Measurements from ENCODE around the gene RSAD2. TPM values are rescaled to one million over a fixed set of nuclear protein-coding genes. Genes with fewer than 3 reads are reported as not detected.

Gene RSAD2
- polyA plus RNA-seq, 1 donor from 2014 or later: 1.2 TPM

GRCh38 chr2:6932828-6933227 lies 55.3 kb downstream of the RSAD2 start:
- H3K9me2 ChIP-seq (ENCODE audit: insufficient read depth, low read length): no peaks in the 10 kb centered on the region
- no peaks in the 10 kb centered on the region for H3K9me3 ChIP-seq (ENCODE audit: low read length)
- no peaks in the 10 kb centered on the region for H3K36me3 ChIP-seq (ENCODE audit: insufficient read depth, low read length)
- no peak overlapping the region for H2AFZ ChIP-seq (ENCODE audit: low read depth, low read length)
- TF ChIP-seq REST (IDR thresholded peaks at IDR 0.05; ENCODE audit: borderline replicate concordance): no peak
- H3F3A ChIP-seq (ENCODE audit: insufficient read depth, low read length, poor library complexity, severe bottlenecking): no peaks in the 10 kb centered on the region
- peaks cover 48% of the 10 kb centered on the region for H3K79me2 ChIP-seq (replicated peaks; ENCODE audit: insufficient read depth, low read length)
- no peak overlapping the region for H3K27ac ChIP-seq (ENCODE audit: low read length)
- H4K20me1 ChIP-seq (ENCODE audit: insufficient read depth): no peaks in the 10 kb centered on the region
- H3K4me3 ChIP-seq (ENCODE audit: low read length): no peak overlapping the region
- no peak overlapping the region for H3K4me2 ChIP-seq (ENCODE audit: low read length)
- no peaks in the 10 kb centered on the region for H3K27me3 ChIP-seq (ENCODE audit: insufficient read depth, low read depth, low read length)
- no peak overlapping the region for H3K9ac ChIP-seq (ENCODE audit: low read length)

- Histone ChIP-seq H3K9me3 (ENCODE audit: low read length) (no peaks in the 10 kb centered on the region), H3K9ac (ENCODE audit: low read length) (no peak overlapping the region), H3K4me2 (ENCODE audit: low read length) (no peak overlapping the region), H3K4me3 (ENCODE audit: low read length) (no peak overlapping the region), H3K36me3 (ENCODE audit: insufficient read depth, low read length) (no peaks in the 10 kb centered on the region), H3K27ac (ENCODE audit: low read length) (no peak overlapping the region), H3K27me3 (ENCODE audit: insufficient read depth, low read depth, low read length) (no peaks in the 10 kb centered on the region), H3K9me2 (ENCODE audit: insufficient read depth, low read length) (no peaks in the 10 kb centered on the region), H3F3A (ENCODE audit: insufficient read depth, low read length, poor library complexity, severe bottlenecking) (no peaks in the 10 kb centered on the region), H3K79me2 (replicated peaks; ENCODE audit: insufficient read depth, low read length) (peaks cover 41% of the 10 kb centered on the region), H2AFZ (ENCODE audit: low read depth, low read length) (no peak overlapping the region), H4K20me1 (ENCODE audit: insufficient read depth) (no peaks in the 10 kb centered on the region)
- no peak for TF ChIP-seq TAF1 (IDR thresholded peaks at IDR 0.05; ENCODE audit: low read depth)
- TF ChIP-seq SMC3 (conservative IDR thresholded peaks at IDR 0.05; ENCODE audit: poor library complexity): no peak
- TF ChIP-seq REST (IDR thresholded peaks at IDR 0.05; ENCODE audit: borderline replicate concordance): no peak
- TF ChIP-seq MXI1 (conservative IDR thresholded peaks at IDR 0.05; ENCODE audit: poor library complexity, severe bottlenecking): no peak
- no peak for TF ChIP-seq POLR2AphosphoS5 (IDR thresholded peaks at IDR 0.05)
- TF ChIP-seq EZH2 (IDR thresholded peaks at IDR 0.05; ENCODE audit: borderline replicate concordance, insufficient read depth, low read length, poor library complexity, severe bottlenecking): no peak
- TF ChIP-seq EP300 (conservative IDR thresholded peaks at IDR 0.05; ENCODE audit: poor library complexity, severe bottlenecking): no peak
Observed at GRCh38 chr2:6933911-6934310, 56.3 kb downstream of the RSAD2 start.

GRCh38 chr2:6934345-6934744 lies 56.8 kb downstream of the RSAD2 start:
- H3K9ac ChIP-seq (ENCODE audit: low read length): no peak overlapping the region
- no peaks in the 10 kb centered on the region for H4K20me1 ChIP-seq (ENCODE audit: insufficient read depth)
- no peaks in the 10 kb centered on the region for H3K36me3 ChIP-seq (ENCODE audit: insufficient read depth, low read length)
- H3K79me2 ChIP-seq (replicated peaks; ENCODE audit: insufficient read depth, low read length): peaks cover 40% of the 10 kb centered on the region
- no peak overlapping the region for H3K4me3 ChIP-seq (ENCODE audit: low read length)
- no peak for TF ChIP-seq REST (IDR thresholded peaks at IDR 0.05; ENCODE audit: borderline replicate concordance)
- no peak for TF ChIP-seq TAF1 (IDR thresholded peaks at IDR 0.05; ENCODE audit: low read depth)
- TF ChIP-seq EP300 (conservative IDR thresholded peaks at IDR 0.05; ENCODE audit: poor library complexity, severe bottlenecking): no peak
- no peak for TF ChIP-seq SMC3 (conservative IDR thresholded peaks at IDR 0.05; ENCODE audit: poor library complexity)
- TF ChIP-seq POLR2AphosphoS5 (IDR thresholded peaks at IDR 0.05): no peak
- TF ChIP-seq MXI1 (conservative IDR thresholded peaks at IDR 0.05; ENCODE audit: poor library complexity, severe bottlenecking): no peak
- TF ChIP-seq RAD21 (conservative IDR thresholded peaks at IDR 0.05): no peak
- no peak for TF ChIP-seq EZH2 (IDR thresholded peaks at IDR 0.05; ENCODE audit: borderline replicate concordance, insufficient read depth, low read length, poor library complexity, severe bottlenecking)
- no peak for TF ChIP-seq CTCF (IDR thresholded peaks at IDR 0.05; ENCODE audit: poor library complexity, severe bottlenecking)
- H3K27ac ChIP-seq (ENCODE audit: low read length): no peak overlapping the region
- H3K4me2 ChIP-seq (ENCODE audit: low read length): no peak overlapping the region
- no peaks in the 10 kb centered on the region for H3K9me2 ChIP-seq (ENCODE audit: insufficient read depth, low read length)
- no peaks in the 10 kb centered on the region for H3K27me3 ChIP-seq (ENCODE audit: insufficient read depth, low read depth, low read length)
- H3K9me3 ChIP-seq (ENCODE audit: low read length): no peaks in the 10 kb centered on the region
- H3F3A ChIP-seq (ENCODE audit: insufficient read depth, low read length, poor library complexity, severe bottlenecking): no peaks in the 10 kb centered on the region
- H2AFZ ChIP-seq (ENCODE audit: low read depth, low read length): no peak overlapping the region

Data from neural cell (in vitro differentiated cells).